ENCODE results near the gene MAGED4. TPM values are rescaled to one million over a fixed set of nuclear protein-coding genes. Genes with fewer than 3 reads are reported as not detected.
"Not testable (repeated sequence)": the region's sequence is repeated elsewhere in the genome, so short reads cannot be mapped to it uniquely, and the experiment has no call there.

The MAGED4 gene
- polyA plus RNA-seq (2013, experiment 1 of 2; ENCODE audit: insufficient read length), result 62.9 TPM
- 67.7 TPM for polyA plus RNA-seq (2013, experiment 2 of 2; ENCODE audit: insufficient read length)

GRCh38 chrX:52184440-52185077 lies at the start of gene MAGED4:
Gene MAGED4, plus strand, starts transcription at chrX:52184888. Its CDS starts 1,035 bp downstream, at chrX:52185923.
- DNase-seq, result not testable (repeated sequence)

GRCh38 chrX:52138830-52139544 lies 45.7 kb upstream of the MAGED4 start:
- no peak for DNase-seq

GRCh38 chrX:52139545-52139895 lies 45.2 kb upstream of the MAGED4 start:
- DNase-seq, result no peak

- DNase-seq, result no peak
These were observed 44.7 kb upstream of the MAGED4 start for GRCh38 chrX:52140020-52140419.

GRCh38 chrX:52150667-52151066 lies 34.0 kb upstream of the MAGED4 start:
- not testable (repeated sequence) for DNase-seq

- not testable (repeated sequence) for DNase-seq
These were observed 24.5 kb upstream of the MAGED4 start for GRCh38 chrX:52160140-52160539.

- no peak for DNase-seq
These were observed 17.8 kb upstream of the MAGED4 start for GRCh38 chrX:52166840-52167239.

- not testable (repeated sequence) for DNase-seq
These were observed 13.6 kb upstream of the MAGED4 start for GRCh38 chrX:52171055-52171454.

- not testable (repeated sequence) for DNase-seq
These were observed 378 bp downstream of the MAGED4 start for GRCh38 chrX:52185078-52185453.

- DNase-seq, result not testable (repeated sequence)
These were observed 26.7 kb downstream of the MAGED4 start for GRCh38 chrX:52211405-52211804.

GRCh38 chrX:52213276-52213675 lies 28.6 kb downstream of the MAGED4 start:
- no peak for DNase-seq

- no peak for DNase-seq
These were observed 31.9 kb downstream of the MAGED4 start for GRCh38 chrX:52216541-52216940.

- no peak for DNase-seq
These were observed 32.9 kb downstream of the MAGED4 start for GRCh38 chrX:52217494-52218160.

- no peak for DNase-seq
These were observed 36.2 kb downstream of the MAGED4 start for GRCh38 chrX:52220936-52221335.

Measured in fibroblast of skin of abdomen (primary cell).